Keratinocyte (primary cell): ENCODE measurements around the gene CLMN. TPM values are rescaled to one million over a fixed set of nuclear protein-coding genes. Genes with fewer than 3 reads are reported as not detected.
A peak's percentile ranks its signal among the peaks of the same experiment; 100 is the strongest.

Source experiments
- DNase-seq: peaks from one replicate; pipeline ENCODE4 v3.0.0-alpha.2; 2011; ENCODE audit warnings: low read depth, missing footprints, low spot score
- FAIRE-seq: peaks from 2 replicates; lab custom pipeline; 2011; peaks lifted over from hg19 to GRCh38; lab: Jason Lieb, UNC
- H2AFZ ChIP-seq: 2 replicates; pipeline ENCODE4 v1.6.0; 2012; ENCODE audit warnings: low read length, control low read depth, inconsistent platforms; ENCODE audit not compliant: control insufficient read depth
- H3K27ac ChIP-seq: 2 replicates; pipeline ENCODE4 v1.5.1; 2011; ENCODE audit warnings: low read length; ENCODE audit not compliant: control insufficient read depth, insufficient read depth
- H3K27me3 ChIP-seq: 3 replicates; pipeline ENCODE4 v1.6.0; 2011; ENCODE audit warnings: low read length; ENCODE audit not compliant: control insufficient read depth, insufficient read depth; ENCODE audit errors: extremely low read depth
- H3K36me3 ChIP-seq, 2 experiments: 2 replicates in 1 of 2; 3 replicates in 1 of 2; pipeline ENCODE4 v1.5.1; 2011; ENCODE audit warnings: low read length in 2 of 2, mild to moderate bottlenecking in 1 of 2; ENCODE audit not compliant: control insufficient read depth in 2 of 2, insufficient read depth in 2 of 2; ENCODE audit errors: extremely low read depth in 1 of 2
- H3K4me1 ChIP-seq: 3 replicates; pipeline ENCODE4 v1.5.1; 2011; ENCODE audit warnings: low read length; ENCODE audit not compliant: control insufficient read depth, insufficient read depth; ENCODE audit errors: extremely low read depth
- H3K4me2 ChIP-seq: 3 replicates; pipeline ENCODE4 v1.6.0; 2011; ENCODE audit warnings: low read depth, low read length; ENCODE audit not compliant: control insufficient read depth, insufficient read depth; ENCODE audit errors: extremely low read depth
- H3K4me3 ChIP-seq, 3 experiments: fragments of 200-600 bp in 1 of 3; sonication (generic) in 1 of 3; 2 replicates in 2 of 3; 3 replicates in 1 of 3; pipeline ENCODE4 v1.5.1; 2011 to 2016; ENCODE audit warnings: low read length in 3 of 3, mild to moderate bottlenecking in 3 of 3, control low read depth in 2 of 3, inconsistent platforms in 1 of 3, low read depth in 1 of 3, mixed read lengths in 1 of 3, mixed run types in 1 of 3, moderate library complexity in 1 of 3; ENCODE audit not compliant: control insufficient read depth in 2 of 3, insufficient read depth in 2 of 3; ENCODE audit errors: extremely low read depth in 1 of 3
- H3K79me2 ChIP-seq: 2 replicates; pipeline ENCODE4 v1.6.0; 2012; ENCODE audit warnings: low read length; ENCODE audit not compliant: control insufficient read depth, insufficient read depth
- H3K9ac ChIP-seq: 3 replicates; pipeline ENCODE4 v1.6.0; 2011; ENCODE audit warnings: low read length; ENCODE audit not compliant: control insufficient read depth, insufficient read depth; ENCODE audit errors: extremely low read depth
- H3K9me1 ChIP-seq: 3 replicates; pipeline ENCODE4 v1.6.0; 2011; ENCODE audit warnings: low read length; ENCODE audit not compliant: control insufficient read depth, insufficient read depth; ENCODE audit errors: extremely low read depth
- H3K9me3 ChIP-seq: 2 replicates; pipeline ENCODE4 v1.5.1; 2012; ENCODE audit warnings: low read depth, low read length; ENCODE audit not compliant: control insufficient read depth
- H4K20me1 ChIP-seq: 3 replicates; pipeline ENCODE4 v1.6.0; 2011; ENCODE audit warnings: low read length; ENCODE audit not compliant: control insufficient read depth, insufficient read depth; ENCODE audit errors: extremely low read depth
- CTCF ChIP-seq, 3 experiments: IDR thresholded peaks in 1 of 3; conservative IDR thresholded peaks in 1 of 3; optimal IDR thresholded peaks in 1 of 3; 2 replicates in 2 of 3; 3 replicates in 1 of 3; pipeline versions ENCODE3 to v1.5.1; 2011; ENCODE audit warnings: low read length in 3 of 3, mild to moderate bottlenecking in 3 of 3, moderate library complexity in 2 of 3, control low read depth in 1 of 3, inconsistent platforms in 1 of 3; ENCODE audit not compliant: insufficient read depth in 2 of 3; ENCODE audit errors: extremely low read depth in 1 of 3
- EZH2 ChIP-seq: IDR thresholded peaks from one replicate; pipeline ENCODE4 v1.6.1; 2012; ENCODE audit warnings: inconsistent platforms, mild to moderate bottlenecking, low read length, moderate library complexity
- dilution Hi-C: fragments of 300-500 bp; cut with MboI; formaldehyde crosslinking; loops from one replicate; pipeline ENCODE4 v1.7.0; 2020; ENCODE audit warnings: low sequenced_read_pairs; ENCODE audit not compliant: extremely low pct_ligation_motif_present
- polyA plus RNA-seq, 5 experiments: library from polyadenylated mRNA; depleted of rRNA in 3 of 5; stranded (reverse) in 3 of 5; stranded (forward) in 1 of 5; unstranded in 1 of 5; fragments of >200 nt; gene quantifications; 1 replicate in 1 of 5; 2 replicates in 3 of 5; 3 replicates in 1 of 5; pipeline versions ENCODE4 v1.2.1 to v1.2.3, GENCODE V29; 2011 to 2012; ENCODE audit warnings: missing spikeins in 2 of 5, low read depth in 1 of 5, low replicate concordance in 1 of 5

CLMN gene
- polyA plus RNA-seq, 1 donor (not counting 4 experiments of a cell fraction or from before 2014, with no cell fraction given), result 6.1 TPM

DNA sequence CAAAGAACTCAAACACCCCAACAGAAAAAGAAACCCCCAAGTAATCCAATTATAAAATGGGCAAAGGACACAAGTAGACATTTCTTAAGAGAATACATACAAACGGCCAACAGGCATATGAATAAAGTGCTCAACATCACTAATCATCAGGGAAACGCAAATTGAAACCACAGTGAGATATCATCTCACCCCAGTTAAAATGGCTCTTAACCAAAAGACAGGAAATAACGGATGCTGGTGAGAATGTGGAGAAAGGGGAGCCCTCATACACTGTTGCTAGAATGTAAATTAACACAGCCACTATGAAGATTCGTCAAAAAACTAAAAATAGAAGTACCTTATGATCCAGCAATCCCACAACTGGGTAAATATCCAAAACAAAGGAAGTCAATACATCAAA, 52.4 kb downstream of the CLMN start:
- DNase-seq, result no peak

DNA sequence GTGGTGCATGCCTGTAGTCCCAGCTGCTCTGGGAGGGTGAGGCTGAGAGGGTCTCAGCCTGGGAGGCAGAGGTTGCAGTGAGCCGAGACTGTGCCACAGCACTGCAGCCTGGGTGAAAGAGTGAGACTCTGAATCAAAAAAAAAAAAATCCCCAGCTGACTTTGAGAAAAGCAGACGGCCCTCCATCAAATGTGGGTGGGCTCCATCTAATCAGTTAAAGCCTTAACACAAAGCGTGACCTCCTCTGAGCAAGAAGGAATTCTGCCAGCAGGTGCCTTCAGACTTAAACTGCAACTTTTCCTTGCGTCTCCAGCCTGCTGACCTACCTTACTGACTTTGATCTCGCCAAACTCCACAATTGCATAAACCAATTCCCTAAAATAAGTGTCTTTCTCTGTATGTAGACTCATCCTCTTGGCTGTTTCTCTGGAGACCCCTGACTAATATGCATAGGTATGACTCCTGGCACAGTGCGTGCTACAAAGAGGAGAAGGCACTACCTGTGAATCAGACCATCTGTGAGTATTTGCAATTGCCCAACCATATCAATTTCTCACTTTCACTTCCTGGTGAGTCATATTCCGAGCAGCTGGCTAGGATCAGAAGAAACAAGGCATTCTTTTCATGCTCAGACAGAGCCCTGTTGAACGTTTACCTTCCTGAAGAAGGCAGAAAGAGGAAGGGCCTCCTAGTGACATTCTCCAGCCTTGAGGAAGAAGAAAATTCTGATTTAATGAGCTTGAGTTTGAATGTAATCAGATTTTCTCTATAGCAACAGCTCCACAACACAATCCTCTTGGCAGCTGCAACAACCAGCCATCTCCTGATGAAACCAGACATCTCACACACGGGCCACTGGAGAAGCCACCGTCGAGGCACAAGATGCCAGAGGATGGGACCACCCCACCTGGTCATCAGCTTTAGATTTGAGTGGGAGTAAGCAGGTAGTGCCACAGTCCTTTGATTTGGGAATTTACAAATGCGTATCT, 54.3 kb downstream of the CLMN start:
- TF ChIP-seq EZH2 (no peak), CTCF (optimal IDR thresholded peaks at IDR 0.05 in 1 of 3, IDR thresholded peaks at IDR 0.05 in 1 of 3, conservative IDR thresholded peaks at IDR 0.05 in 1 of 3; ENCODE audit: extremely low read depth in 1 of 3, insufficient read depth in 2 of 3, low read length in 3 of 3) (no peak)
- Histone ChIP-seq H3K9me1 (no peaks in the 10 kb centered on the region), H4K20me1 (no peaks in the 10 kb centered on the region), H3K9me3 (no peaks in the 10 kb centered on the region), H3K36me3 (no peaks in the 10 kb centered on the region), H3K9ac (peak overlapping the region; percentile 88), H3K4me3 (peak overlapping the region in 2 of 3 experiments; percentile 58 to 70), H2AFZ (peak overlapping the region; percentile 67), H3K79me2 (no peaks in the 10 kb centered on the region), H3K4me1 (peaks cover 43% of the 10 kb centered on the region), H3K27ac (peak overlapping the region; percentile 100), H3K27me3 (no peaks in the 10 kb centered on the region), H3K4me2 (peak overlapping the region; percentile 99)
- DNase-seq (peak; percentile 97), FAIRE-seq (peak; percentile 91)
- dilution Hi-C loops, result no loop called here

More for the DNA sequence above, 52.4 kb downstream of the CLMN start:
- no peak for FAIRE-seq
- Histone ChIP-seq H3K27me3 (no peaks in the 10 kb centered on the region), H3K4me3 (no peak overlapping the region), H3K27ac (no peak overlapping the region), H3K4me2 (no peak overlapping the region), H3K4me1 (peaks cover 26% of the 10 kb centered on the region), H4K20me1 (no peaks in the 10 kb centered on the region), H3K9me1 (no peaks in the 10 kb centered on the region), H3K9me3 (no peaks in the 10 kb centered on the region), H2AFZ (peak overlapping the region; percentile 71), H3K9ac (no peak overlapping the region), H3K36me3 (no peaks in the 10 kb centered on the region), H3K79me2 (no peaks in the 10 kb centered on the region)
- TF ChIP-seq CTCF (optimal IDR thresholded peaks at IDR 0.05 in 1 of 3, IDR thresholded peaks at IDR 0.05 in 1 of 3, conservative IDR thresholded peaks at IDR 0.05 in 1 of 3; ENCODE audit: extremely low read depth in 1 of 3, insufficient read depth in 2 of 3, low read length in 3 of 3) (no peak), EZH2 (no peak)
- dilution Hi-C loops, result no loop called here
